Measurements from ENCODE around the gene MYO15B. TPM values are rescaled to one million over a fixed set of nuclear protein-coding genes. Genes with fewer than 3 reads are reported as not detected.

Gene MYO15B
- total RNA-seq, 1 donor from 2014 or later: 20.2 TPM

DNA sequence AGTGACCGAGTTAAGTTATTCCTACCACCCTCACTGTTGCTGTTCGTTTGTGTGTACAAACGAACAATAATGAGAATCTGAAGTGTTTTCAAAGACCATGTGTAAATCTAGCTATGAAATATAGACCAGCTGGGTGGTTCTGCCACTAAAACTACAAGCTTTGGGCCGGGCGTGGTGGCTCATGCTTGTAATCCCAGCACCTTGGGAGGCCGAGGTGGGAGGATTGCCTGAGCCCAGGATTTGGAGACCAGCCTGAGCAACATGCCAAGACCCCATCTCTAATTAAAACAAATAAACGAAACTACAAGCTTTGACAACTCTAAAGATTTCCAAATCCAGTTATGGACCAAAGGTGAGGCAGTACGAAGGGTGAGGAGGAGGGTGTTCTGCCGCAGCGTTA, 78.4 kb downstream of the MYO15B start:
- DNase-seq (ENCODE audit: low read depth in 2 of 2): no peak

DNA sequence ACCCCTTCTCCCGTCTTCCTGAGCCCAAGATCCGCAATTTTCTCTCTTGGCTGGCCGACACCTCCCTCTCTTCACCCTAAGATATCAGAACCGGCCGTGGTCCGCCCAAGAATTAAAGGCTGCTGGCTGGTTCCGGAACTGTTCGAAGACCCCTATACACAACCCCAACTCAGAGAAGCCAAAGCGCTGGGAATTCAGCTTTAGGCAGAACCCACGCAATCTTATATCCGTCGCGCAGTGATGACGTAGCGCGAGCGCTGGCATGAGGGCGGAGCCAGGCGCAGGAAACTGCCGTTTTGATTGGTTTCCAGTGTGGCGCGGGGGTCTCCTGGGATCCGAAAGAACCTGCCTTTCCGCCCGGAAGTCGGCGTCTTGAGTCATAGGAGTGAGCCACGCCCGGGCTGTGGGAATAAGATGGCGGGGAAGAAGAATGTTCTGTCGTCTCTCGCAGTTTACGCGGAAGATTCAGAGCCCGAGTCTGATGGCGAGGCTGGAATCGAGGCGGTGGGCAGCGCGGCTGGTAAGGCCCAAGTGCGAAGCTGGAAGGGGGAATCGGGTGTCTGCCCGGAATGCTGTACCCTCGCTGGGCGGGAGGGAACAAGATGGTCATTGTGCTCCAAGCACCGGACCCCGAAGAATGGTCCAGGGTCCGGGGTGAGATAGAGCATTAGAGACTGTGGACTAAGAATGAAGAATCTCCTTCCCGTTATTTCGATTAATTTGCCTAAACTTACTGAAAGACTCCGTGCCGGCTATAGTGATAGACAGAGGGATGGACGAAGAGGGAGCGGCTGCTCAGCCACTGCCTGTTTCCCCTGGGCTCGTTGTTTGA, 79.6 kb downstream of the MYO15B start, which contains the start of the genes RECQL5 and SAP30BP:
Gene RECQL5, minus strand, starts transcription at position 196 of the 832 bp plus-strand sequence. CDS start 597 bp downstream, outside the sequence.
Gene SAP30BP, plus strand, starts transcription at position 380 of the 832 bp plus-strand sequence. Its CDS starts 35 bp downstream, at position 415.
- peak; percentile 99 for DNase-seq (ENCODE audit: low read depth in 2 of 2)

DNA sequence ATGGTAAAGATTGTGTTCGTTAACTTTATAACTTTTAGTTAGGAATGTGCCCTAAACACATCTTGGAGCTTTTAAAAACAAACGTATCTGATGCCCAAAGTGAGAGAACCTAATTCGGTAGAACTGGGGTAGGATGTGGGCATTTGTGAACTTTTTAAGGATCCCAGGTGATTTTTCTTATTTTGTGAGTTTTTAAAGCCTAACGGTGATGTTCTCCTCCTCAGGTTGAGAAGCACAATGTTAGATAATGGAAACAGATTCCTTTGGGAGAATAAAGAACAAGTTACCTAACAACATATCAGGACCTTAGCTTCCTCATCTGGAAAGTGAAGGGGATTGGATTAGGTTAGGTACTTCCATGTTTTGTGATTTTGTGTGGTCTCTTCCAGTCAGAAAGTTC, 80.2 kb downstream of the MYO15B start:
- DNase-seq (ENCODE audit: low read depth in 2 of 2): no peak

DNA sequence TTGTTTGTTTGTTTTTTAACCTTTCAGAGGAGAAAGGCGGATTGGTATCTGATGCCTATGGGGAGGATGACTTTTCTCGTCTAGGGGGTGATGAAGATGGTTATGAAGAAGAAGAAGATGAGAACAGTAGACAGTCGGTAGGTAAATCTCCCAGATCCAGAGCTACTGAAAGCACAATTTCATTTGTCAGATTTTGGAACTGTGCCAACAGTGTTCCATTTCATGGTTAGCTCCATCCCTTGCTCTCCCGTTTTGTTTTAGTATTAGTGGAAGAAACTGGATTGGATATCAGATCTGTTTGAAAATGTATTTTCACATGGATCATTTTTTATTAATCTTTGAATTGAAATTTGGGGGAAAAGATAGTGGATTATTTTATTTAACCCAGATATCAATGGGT, 80.9 kb downstream of the MYO15B start:
- DNase-seq (ENCODE audit: low read depth in 2 of 2): peak in 1 of 2 donors; percentile 44

DNA sequence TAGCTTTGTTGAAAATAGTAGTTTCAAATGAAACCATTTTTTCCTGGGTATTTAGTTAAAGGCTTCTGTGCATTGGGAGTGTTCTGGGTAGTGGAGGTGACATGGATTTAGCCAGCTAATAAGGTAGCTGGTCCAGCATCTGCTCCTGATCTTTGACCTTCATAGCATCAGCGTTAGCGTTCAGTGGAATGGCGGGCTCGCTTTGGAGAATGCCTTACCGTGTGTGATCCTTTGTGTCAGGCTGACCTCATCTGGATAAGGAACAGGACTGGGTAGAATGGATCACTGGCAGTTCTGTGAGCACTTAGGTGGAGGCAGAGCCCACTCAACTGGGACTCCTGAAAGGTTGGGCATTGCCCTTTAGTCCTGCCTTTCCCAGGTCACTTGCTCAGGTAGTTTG, 83.3 kb downstream of the MYO15B start:
- no peak for DNase-seq (ENCODE audit: low read depth in 2 of 2)

DNA sequence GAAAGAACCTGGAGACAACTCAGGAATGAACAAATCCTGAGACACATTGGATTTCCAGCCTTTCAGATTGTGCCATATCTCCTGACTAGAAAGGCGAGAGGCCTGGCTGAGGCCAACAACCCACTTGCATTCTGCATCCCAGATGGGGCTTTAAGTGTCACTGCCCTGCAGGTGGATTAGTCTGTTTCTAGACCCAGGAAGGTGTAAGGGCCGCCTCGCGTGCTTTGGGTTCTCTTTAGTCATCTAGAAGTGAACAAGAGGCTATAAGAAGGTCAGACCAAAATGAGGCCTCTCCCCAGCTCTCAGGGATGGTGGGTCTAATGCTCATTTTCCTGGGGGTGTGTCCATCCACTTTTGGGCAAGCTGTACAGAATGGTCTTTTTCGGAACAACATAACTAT, 84.4 kb downstream of the MYO15B start:
- no peak for DNase-seq (ENCODE audit: low read depth in 2 of 2)

DNA sequence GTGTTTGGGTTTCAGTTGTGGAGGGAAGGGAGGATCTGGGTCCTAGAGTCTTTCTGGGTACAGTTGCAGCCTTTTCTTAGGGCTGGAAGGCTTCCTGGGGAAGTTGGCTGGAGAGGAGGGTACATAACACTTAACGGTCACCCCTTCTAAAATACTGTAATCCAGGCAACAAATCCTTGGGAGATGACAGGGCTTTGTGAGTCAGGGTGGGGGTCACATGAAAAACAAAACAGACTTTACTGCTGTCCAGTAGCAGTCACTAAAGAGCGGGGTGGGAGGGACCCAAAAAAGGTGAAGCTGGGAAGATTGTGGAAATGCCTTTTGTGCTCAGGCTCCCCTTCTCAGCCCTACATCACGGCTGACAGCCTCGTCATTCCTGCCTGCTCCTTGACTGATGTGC, 85.9 kb downstream of the MYO15B start:
- no peak for DNase-seq (ENCODE audit: low read depth in 2 of 2)

Other genes starting within 250 kb of the MYO15B start
- gene GRB2, start 182.1 kb upstream of the MYO15B start, total RNA-seq: 55.6 and 77.4 TPM in 2 replicates
- 20.0 and 20.6 TPM in 2 replicates for gene TMEM94, start 131.2 kb upstream of the MYO15B start, total RNA-seq
- gene CASKIN2, start 72.3 kb upstream of the MYO15B start, total RNA-seq: 7.0 and 11.5 TPM in 2 replicates
- 7.4 and 8.9 TPM in 2 replicates for gene TSEN54, start 71.3 kb upstream of the MYO15B start, total RNA-seq
- gene LLGL2, start 62.1 kb upstream of the MYO15B start, total RNA-seq: 8.3 and 14.7 TPM in 2 replicates
- not detected in 2 replicates for gene SMIM5, start 45.6 kb downstream of the MYO15B start, total RNA-seq
- gene RECQL5, start 79.4 kb downstream of the MYO15B start, total RNA-seq: 9.6 and 15.7 TPM in 2 replicates
- 36.8 and 43.7 TPM in 2 replicates for gene SAP30BP, start 79.5 kb downstream of the MYO15B start, total RNA-seq
- gene ITGB4, start 133.7 kb downstream of the MYO15B start, total RNA-seq: 17.7 and 29.0 TPM in 2 replicates
- gene GALK1, start 177.4 kb downstream of the MYO15B start, total RNA-seq: 101 TPM in 2 replicates
- gene UNK, start 197.0 kb downstream of the MYO15B start, total RNA-seq: 5.2 and 9.1 TPM in 2 replicates

All from lung microvascular endothelial cell (primary cell).